Liver (tissue), 2 donors: ENCODE measurements around the gene DIPK1C.

ENCODE experiments used
- TF ChIP-seq, protein P1 (sequence below): fragments of 150-350 bp; IDR thresholded peaks from 2 replicates; pipeline ENCODE4 v1.5.1; 2017; ENCODE audit warnings: improper control_type of control experiment, low read depth, low read length; ENCODE audit not compliant: missing input control
- TF ChIP-seq, protein P2 (sequence below): IDR thresholded peaks from 2 replicates; pipeline ENCODE4 v1.6.1; 2016; ENCODE audit warnings: antibody characterized with exemption, mild to moderate bottlenecking
- donor health status: healthy.

GRCh38 chr18:74412116-74412880 is 44.8 kb downstream of the DIPK1C start:
- TF ChIP-seq, protein P1, sequence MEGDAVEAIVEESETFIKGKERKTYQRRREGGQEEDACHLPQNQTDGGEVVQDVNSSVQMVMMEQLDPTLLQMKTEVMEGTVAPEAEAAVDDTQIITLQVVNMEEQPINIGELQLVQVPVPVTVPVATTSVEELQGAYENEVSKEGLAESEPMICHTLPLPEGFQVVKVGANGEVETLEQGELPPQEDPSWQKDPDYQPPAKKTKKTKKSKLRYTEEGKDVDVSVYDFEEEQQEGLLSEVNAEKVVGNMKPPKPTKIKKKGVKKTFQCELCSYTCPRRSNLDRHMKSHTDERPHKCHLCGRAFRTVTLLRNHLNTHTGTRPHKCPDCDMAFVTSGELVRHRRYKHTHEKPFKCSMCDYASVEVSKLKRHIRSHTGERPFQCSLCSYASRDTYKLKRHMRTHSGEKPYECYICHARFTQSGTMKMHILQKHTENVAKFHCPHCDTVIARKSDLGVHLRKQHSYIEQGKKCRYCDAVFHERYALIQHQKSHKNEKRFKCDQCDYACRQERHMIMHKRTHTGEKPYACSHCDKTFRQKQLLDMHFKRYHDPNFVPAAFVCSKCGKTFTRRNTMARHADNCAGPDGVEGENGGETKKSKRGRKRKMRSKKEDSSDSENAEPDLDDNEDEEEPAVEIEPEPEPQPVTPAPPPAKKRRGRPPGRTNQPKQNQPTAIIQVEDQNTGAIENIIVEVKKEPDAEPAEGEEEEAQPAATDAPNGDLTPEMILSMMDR = no peak
- TF ChIP-seq, protein P2, sequence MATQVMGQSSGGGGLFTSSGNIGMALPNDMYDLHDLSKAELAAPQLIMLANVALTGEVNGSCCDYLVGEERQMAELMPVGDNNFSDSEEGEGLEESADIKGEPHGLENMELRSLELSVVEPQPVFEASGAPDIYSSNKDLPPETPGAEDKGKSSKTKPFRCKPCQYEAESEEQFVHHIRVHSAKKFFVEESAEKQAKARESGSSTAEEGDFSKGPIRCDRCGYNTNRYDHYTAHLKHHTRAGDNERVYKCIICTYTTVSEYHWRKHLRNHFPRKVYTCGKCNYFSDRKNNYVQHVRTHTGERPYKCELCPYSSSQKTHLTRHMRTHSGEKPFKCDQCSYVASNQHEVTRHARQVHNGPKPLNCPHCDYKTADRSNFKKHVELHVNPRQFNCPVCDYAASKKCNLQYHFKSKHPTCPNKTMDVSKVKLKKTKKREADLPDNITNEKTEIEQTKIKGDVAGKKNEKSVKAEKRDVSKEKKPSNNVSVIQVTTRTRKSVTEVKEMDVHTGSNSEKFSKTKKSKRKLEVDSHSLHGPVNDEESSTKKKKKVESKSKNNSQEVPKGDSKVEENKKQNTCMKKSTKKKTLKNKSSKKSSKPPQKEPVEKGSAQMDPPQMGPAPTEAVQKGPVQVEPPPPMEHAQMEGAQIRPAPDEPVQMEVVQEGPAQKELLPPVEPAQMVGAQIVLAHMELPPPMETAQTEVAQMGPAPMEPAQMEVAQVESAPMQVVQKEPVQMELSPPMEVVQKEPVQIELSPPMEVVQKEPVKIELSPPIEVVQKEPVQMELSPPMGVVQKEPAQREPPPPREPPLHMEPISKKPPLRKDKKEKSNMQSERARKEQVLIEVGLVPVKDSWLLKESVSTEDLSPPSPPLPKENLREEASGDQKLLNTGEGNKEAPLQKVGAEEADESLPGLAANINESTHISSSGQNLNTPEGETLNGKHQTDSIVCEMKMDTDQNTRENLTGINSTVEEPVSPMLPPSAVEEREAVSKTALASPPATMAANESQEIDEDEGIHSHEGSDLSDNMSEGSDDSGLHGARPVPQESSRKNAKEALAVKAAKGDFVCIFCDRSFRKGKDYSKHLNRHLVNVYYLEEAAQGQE = no peak
